Mesendoderm (in vitro differentiated cells): ENCODE results near the gene TANC1.

Experiments used
- DNase-seq: peaks from one replicate; pipeline ENCODE4 v3.0.0; 2013
- H2AK5ac ChIP-seq: 2 replicates; pipeline ENCODE4 v1.6.1; 2013; ENCODE audit warnings: low read length, inconsistent platforms
- H2BK120ac ChIP-seq: 2 replicates; pipeline ENCODE4 v1.6.1; 2013; ENCODE audit warnings: low read depth, mild to moderate bottlenecking, low read length, moderate library complexity, mixed read lengths
- H2BK15ac ChIP-seq: replicated peaks from 2 replicates; pipeline ENCODE4 v1.6.1; 2013; ENCODE audit warnings: low read depth, mild to moderate bottlenecking, moderate library complexity
- H2BK5ac ChIP-seq: 2 replicates; pipeline ENCODE4 v1.6.1; 2013; ENCODE audit warnings: low read length, inconsistent platforms
- H3K18ac ChIP-seq: 2 replicates; pipeline ENCODE4 v1.6.1; 2013; ENCODE audit warnings: mild to moderate bottlenecking, low read length, mixed read lengths
- H3K23ac ChIP-seq: one replicate; pipeline ENCODE4 v1.6.1; 2013; ENCODE audit warnings: low read length
- H3K27ac ChIP-seq: 2 replicates; pipeline ENCODE4 v1.5.1; 2013; ENCODE audit warnings: low read depth, mild to moderate bottlenecking, inconsistent platforms, low read length, moderate library complexity
- H3K27me3 ChIP-seq: 2 replicates; pipeline ENCODE4 v1.6.1; 2013; ENCODE audit warnings: low read length, control low read depth, mild to moderate bottlenecking, inconsistent platforms; ENCODE audit not compliant: insufficient read depth, poor library complexity
- H3K36me3 ChIP-seq: 2 replicates; pipeline ENCODE4 v1.6.1; 2013; ENCODE audit warnings: low read length, inconsistent platforms; ENCODE audit not compliant: control insufficient read depth, insufficient read depth
- H3K4ac ChIP-seq: one replicate; pipeline ENCODE4 v1.6.1; 2013; ENCODE audit warnings: low read depth, mild to moderate bottlenecking, low read length, moderate library complexity
- H3K4me1 ChIP-seq: 2 replicates; pipeline ENCODE4 v1.6.1; 2013; ENCODE audit warnings: low read depth, low read length, inconsistent platforms; ENCODE audit not compliant: control insufficient read depth
- H3K4me2 ChIP-seq: 2 replicates; pipeline ENCODE4 v1.6.1; 2013; ENCODE audit warnings: low read length
- H3K4me3 ChIP-seq: 2 replicates; pipeline ENCODE4 v1.5.1; 2013; ENCODE audit warnings: mild to moderate bottlenecking, low read length
- H3K56ac ChIP-seq: one replicate; pipeline ENCODE4 v1.6.1; 2013; ENCODE audit warnings: low read length
- H3K79me1 ChIP-seq: 2 replicates; pipeline ENCODE4 v1.6.1; 2013; ENCODE audit warnings: low read length, inconsistent platforms
- H3K79me2 ChIP-seq: 2 replicates; pipeline ENCODE4 v1.6.1; 2013; ENCODE audit warnings: mild to moderate bottlenecking, low read length; ENCODE audit not compliant: control insufficient read depth, insufficient read depth
- H3K9ac ChIP-seq: 2 replicates; pipeline ENCODE4 v1.6.1; 2013; ENCODE audit warnings: low read length, inconsistent platforms
- H4K5ac ChIP-seq: one replicate; pipeline ENCODE4 v1.6.1; 2013; ENCODE audit warnings: low read length
- H4K8ac ChIP-seq: one replicate; pipeline ENCODE4 v1.6.1; 2013; ENCODE audit warnings: low read depth, mild to moderate bottlenecking, control low read depth, low read length, moderate library complexity
- WGBS: extraction: QIAGEN DNeasy Blood & Tissue Kit; methylation state at CpG from one replicate; pipeline ENCODE4 v1.1.7; 2013; ENCODE audit warnings: low lambda C conversion rate, missing lambda C conversion rate; ENCODE audit not compliant: insufficient coverage; ENCODE audit errors: extremely low coverage; 5-methylcytosine and 5-hydroxymethylcytosine counted together

Gene TANC1

DNA sequence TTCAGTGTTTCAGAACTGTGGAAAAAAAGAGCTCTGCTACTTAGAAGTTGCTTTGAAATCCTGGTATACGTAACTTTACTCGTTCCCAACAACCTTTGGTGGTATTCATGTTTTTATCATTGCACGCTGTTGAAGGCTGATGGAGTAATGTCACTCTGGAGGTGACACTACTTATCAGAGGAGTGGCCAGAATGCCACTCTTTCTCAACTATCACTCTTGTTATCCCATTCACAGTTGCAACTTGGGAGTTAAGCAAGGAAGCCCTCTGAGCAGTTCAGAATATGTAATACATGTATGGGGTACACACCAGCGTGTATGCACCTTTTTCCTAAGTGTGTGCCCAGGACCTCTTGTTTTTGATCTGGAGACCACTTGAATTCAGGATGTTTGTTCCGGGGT, 53.6 kb downstream of the TANC1 start:
- DNase-seq = no peak
- no peaks in the 10 kb centered on the region for H3K36me3 ChIP-seq
- H3K4ac ChIP-seq = no peak overlapping the region
- H3K27ac ChIP-seq = no peak overlapping the region
- H3K4me3 ChIP-seq = no peak overlapping the region
- no peak overlapping the region for H4K8ac ChIP-seq
- no peak overlapping the region for H3K56ac ChIP-seq
- H2BK15ac ChIP-seq = no peak overlapping the region
- H2BK120ac ChIP-seq = no peak overlapping the region
- no peak overlapping the region for H3K23ac ChIP-seq
- no peak overlapping the region for H4K5ac ChIP-seq
- H3K79me1 ChIP-seq = no peaks in the 10 kb centered on the region
- H3K27me3 ChIP-seq = no peaks in the 10 kb centered on the region
- no peak overlapping the region for H2BK5ac ChIP-seq
- no peak overlapping the region for H3K18ac ChIP-seq
- no peaks in the 10 kb centered on the region for H3K4me1 ChIP-seq
- no peaks in the 10 kb centered on the region for H3K79me2 ChIP-seq
- H3K4me2 ChIP-seq = no peak overlapping the region
- WGBS = no CpG with 5 or more reads among the region's 5 CpGs
- no peak overlapping the region for H3K9ac ChIP-seq
- no peak overlapping the region for H2AK5ac ChIP-seq

DNA sequence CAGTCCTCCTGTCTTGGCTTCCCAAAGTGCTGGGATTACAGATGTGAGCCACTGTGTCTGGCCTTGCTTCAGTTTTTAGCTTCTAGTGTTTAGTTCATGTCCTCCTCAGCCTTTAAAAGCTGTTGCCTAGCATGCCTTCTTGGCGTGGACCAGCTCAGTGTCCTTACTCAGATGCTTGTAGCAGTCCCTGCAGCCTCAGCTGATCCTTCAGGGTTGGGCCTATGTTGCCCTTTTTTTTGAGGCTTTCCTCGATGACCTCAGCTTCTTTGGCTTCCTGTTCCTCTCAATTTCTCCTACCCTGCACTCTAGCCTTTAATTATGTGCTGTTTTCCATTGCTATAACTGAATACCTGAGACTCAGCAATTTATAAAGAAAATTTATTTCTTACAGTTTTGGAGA, 57.7 kb downstream of the TANC1 start:
- Histone ChIP-seq H2BK5ac (no peak overlapping the region), H3K4me1 (peaks cover 4% of the 10 kb centered on the region), H2BK120ac (no peak overlapping the region), H3K4me3 (no peak overlapping the region), H3K79me2 (no peaks in the 10 kb centered on the region), H3K27ac (no peak overlapping the region), H4K8ac (no peak overlapping the region), H3K36me3 (no peaks in the 10 kb centered on the region), H2BK15ac (no peak overlapping the region), H2AK5ac (no peak overlapping the region), H3K9ac (no peak overlapping the region), H3K4me2 (no peak overlapping the region), H3K56ac (no peak overlapping the region), H3K79me1 (no peaks in the 10 kb centered on the region), H3K18ac (no peak overlapping the region), H4K5ac (no peak overlapping the region), H3K23ac (no peak overlapping the region), H3K4ac (no peak overlapping the region), H3K27me3 (no peaks in the 10 kb centered on the region)
- no peak for DNase-seq
- no CpG with 5 or more reads among the region's 2 CpGs for WGBS

DNA sequence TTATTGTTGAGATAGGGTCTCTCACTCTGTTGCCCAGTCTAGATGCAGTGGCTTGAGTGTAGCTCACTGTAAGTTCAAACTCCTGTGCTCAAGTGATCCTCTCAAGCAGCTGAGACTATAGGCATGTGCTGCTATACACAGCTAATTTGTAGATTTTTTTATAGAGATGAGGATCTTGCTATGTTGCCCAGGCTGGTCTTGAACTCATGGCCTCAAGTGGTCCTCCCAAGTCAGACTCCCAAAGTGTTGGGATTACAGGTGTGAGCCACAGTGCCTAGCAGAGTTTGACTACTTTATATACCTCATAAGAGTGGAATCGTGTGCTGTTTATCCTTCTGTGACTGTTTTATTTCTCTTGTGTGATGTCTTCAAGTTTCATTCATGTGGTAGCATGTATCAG, 60.3 kb downstream of the TANC1 start:
- H3K56ac ChIP-seq = no peak overlapping the region
- no peaks in the 10 kb centered on the region for H3K36me3 ChIP-seq
- H4K5ac ChIP-seq = no peak overlapping the region
- H3K4me2 ChIP-seq = no peak overlapping the region
- no peak overlapping the region for H2BK15ac ChIP-seq
- H3K27me3 ChIP-seq = no peaks in the 10 kb centered on the region
- H3K9ac ChIP-seq = no peak overlapping the region
- H2BK5ac ChIP-seq = no peak overlapping the region
- H3K4ac ChIP-seq = no peak overlapping the region
- no CpG with 5 or more reads among the region's 1 CpG for WGBS
- H2BK120ac ChIP-seq = no peak overlapping the region
- no peak overlapping the region for H3K18ac ChIP-seq
- no peak overlapping the region for H3K23ac ChIP-seq
- H4K8ac ChIP-seq = no peak overlapping the region
- no peak for DNase-seq
- no peaks in the 10 kb centered on the region for H3K79me1 ChIP-seq
- H3K27ac ChIP-seq = no peak overlapping the region
- no peak overlapping the region for H2AK5ac ChIP-seq
- H3K4me3 ChIP-seq = no peak overlapping the region
- peaks cover 11% of the 10 kb centered on the region for H3K4me1 ChIP-seq
- H3K79me2 ChIP-seq = no peaks in the 10 kb centered on the region

DNA sequence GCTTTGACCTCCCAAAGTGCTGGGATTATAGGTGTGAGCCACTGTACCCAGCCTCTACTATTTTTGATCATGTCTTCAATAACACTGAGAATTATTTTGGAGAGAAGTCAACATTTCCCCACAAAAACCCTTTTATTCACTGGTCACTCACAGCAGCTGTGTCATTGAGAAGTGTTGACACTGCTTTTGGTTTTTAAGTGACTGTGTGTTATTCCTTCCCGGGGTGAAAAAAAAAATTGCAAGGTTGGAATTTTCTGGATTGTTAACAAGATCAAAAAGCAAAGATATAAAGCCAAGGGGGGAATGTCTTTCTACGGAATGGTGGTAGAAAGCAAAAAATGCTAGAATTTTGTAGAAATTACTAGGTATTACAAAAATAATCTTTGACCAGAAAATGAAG, 61.5 kb downstream of the TANC1 start:
- Histone ChIP-seq H2BK15ac (no peak overlapping the region), H3K4me2 (no peak overlapping the region), H3K9ac (no peak overlapping the region), H2BK120ac (no peak overlapping the region), H3K79me2 (no peaks in the 10 kb centered on the region), H3K56ac (no peak overlapping the region), H3K27me3 (no peaks in the 10 kb centered on the region), H4K8ac (no peak overlapping the region), H3K4me1 (peaks cover 11% of the 10 kb centered on the region), H3K36me3 (no peaks in the 10 kb centered on the region), H3K4me3 (no peak overlapping the region), H2AK5ac (no peak overlapping the region), H3K4ac (no peak overlapping the region), H3K27ac (no peak overlapping the region), H3K18ac (peak overlapping the region; percentile 40), H4K5ac (no peak overlapping the region), H3K23ac (no peak overlapping the region), H3K79me1 (peaks cover 1% of the 10 kb centered on the region), H2BK5ac (no peak overlapping the region)
- WGBS = no CpG with 5 or more reads among the region's 2 CpGs
- DNase-seq = no peak

DNA sequence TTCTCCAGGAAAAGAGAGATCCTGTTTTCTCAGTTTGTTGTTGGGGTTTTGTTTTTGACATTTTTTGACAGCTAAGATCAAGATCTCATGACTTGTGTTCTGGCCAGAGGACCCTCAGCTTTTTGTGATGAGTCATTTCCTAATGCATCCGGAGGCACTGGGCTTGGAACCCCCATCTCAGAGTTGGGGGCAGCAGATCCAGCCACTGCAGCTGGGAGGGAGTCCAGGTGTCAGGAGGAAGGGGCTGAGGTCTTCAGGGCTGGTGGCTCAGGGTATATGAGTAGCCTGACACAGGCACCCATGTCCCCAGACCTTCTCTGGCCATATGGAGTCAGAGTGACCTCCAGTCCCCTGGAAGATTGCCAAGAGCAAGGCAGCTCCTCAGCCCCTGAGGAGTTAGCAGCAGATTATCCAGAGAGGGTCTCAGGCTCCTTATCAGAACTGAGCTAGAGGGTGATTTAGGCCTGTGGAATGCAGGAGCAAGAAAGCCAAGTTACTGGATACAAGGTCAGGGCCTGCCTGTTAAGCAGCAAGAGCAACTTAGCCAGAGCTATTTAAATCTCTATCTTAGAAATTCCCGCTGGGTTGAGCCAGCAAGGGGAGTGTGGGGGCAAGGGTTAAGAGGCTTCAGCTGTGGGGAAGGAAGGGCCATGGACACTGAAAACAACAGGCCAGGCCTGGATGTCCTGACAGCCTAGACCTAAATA, 62.4 kb downstream of the TANC1 start:
- Histone ChIP-seq H3K4me1 (peaks cover 11% of the 10 kb centered on the region), H3K9ac (peak overlapping the region; percentile 10), H3K56ac (peak overlapping the region; percentile 63), H3K4me3 (no peak overlapping the region), H3K27ac (peak overlapping the region; percentile 93), H3K4ac (peak overlapping the region; percentile 18), H2BK15ac (no peak overlapping the region), H2AK5ac (no peak overlapping the region), H3K79me1 (peaks cover 1% of the 10 kb centered on the region), H4K5ac (no peak overlapping the region), H3K79me2 (no peaks in the 10 kb centered on the region), H3K27me3 (no peaks in the 10 kb centered on the region), H3K36me3 (no peaks in the 10 kb centered on the region), H4K8ac (no peak overlapping the region), H3K4me2 (no peak overlapping the region), H2BK120ac (no peak overlapping the region), H3K18ac (peak overlapping the region; percentile 77), H2BK5ac (peak overlapping the region; percentile 47), H3K23ac (no peak overlapping the region)
- WGBS = no CpG with 5 or more reads among the region's 2 CpGs
- peak; percentile 99 for DNase-seq

DNA sequence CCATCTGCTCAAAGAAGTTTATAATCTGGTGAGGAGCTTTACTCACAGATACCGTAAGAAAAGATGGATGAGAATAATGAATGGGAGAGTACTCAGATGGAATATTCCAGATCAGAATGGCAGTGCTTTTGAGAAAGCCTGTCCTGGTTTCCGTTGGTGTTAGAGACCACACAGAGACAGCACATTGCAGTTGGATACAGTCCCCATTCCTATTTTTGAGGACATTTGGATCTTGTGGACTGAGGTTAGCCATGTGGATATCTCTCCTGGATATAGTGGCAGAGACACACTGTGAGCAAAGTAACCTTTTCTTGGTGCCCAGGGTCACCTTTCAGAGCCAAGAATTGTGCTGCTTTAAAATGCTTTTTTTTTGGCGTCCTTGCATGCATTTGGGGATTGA, 63.7 kb downstream of the TANC1 start:
- H3K79me1 ChIP-seq = peaks cover 1% of the 10 kb centered on the region
- no peak overlapping the region for H3K27ac ChIP-seq
- no peak overlapping the region for H3K23ac ChIP-seq
- no peak overlapping the region for H4K8ac ChIP-seq
- no peak overlapping the region for H3K4me2 ChIP-seq
- no peak overlapping the region for H2AK5ac ChIP-seq
- H3K9ac ChIP-seq = no peak overlapping the region
- H2BK15ac ChIP-seq = no peak overlapping the region
- H3K27me3 ChIP-seq = no peaks in the 10 kb centered on the region
- H3K18ac ChIP-seq = peak overlapping the region; percentile 85
- H3K4me1 ChIP-seq = peaks cover 11% of the 10 kb centered on the region
- H3K79me2 ChIP-seq = no peaks in the 10 kb centered on the region
- no peak overlapping the region for H2BK120ac ChIP-seq
- no peak overlapping the region for H3K4ac ChIP-seq
- DNase-seq = no peak
- no CpG with 5 or more reads among the region's 3 CpGs for WGBS
- H3K36me3 ChIP-seq = no peaks in the 10 kb centered on the region
- H2BK5ac ChIP-seq = no peak overlapping the region
- H3K56ac ChIP-seq = peak overlapping the region; percentile 30
- no peak overlapping the region for H4K5ac ChIP-seq
- H3K4me3 ChIP-seq = no peak overlapping the region
